ENCODE data around the gene LDB3. TPM values are rescaled to one million over a fixed set of nuclear protein-coding genes. Genes with fewer than 3 reads are reported as not detected.

LDB3 gene
- total RNA-seq, 2 donors from 2014 or later, result 0.66 to 0.78 TPM

GRCh38 chr10:86661161-86662025 is 6.9 kb upstream of the LDB3 start:
- H3K27me3 ChIP-seq, result no peaks in the 10 kb centered on the region
- ATAC-seq (peak; percentile 53), DNase-seq (peak; percentile 32 to 79 (median 58))
- intact Hi-C loops (cut with DNase I), result no loop called here
- no peak for TF ChIP-seq POLR2A (IDR thresholded peaks at IDR 0.05)
- no peak for TF ChIP-seq CTCF (IDR thresholded peaks at IDR 0.05)
- H3K36me3 ChIP-seq (replicated peaks in 1 of 2; ENCODE audit: insufficient read depth in 1 of 2, low read depth in 2 of 2), result no peaks in the 10 kb centered on the region
- 69 to 82% methylated on average over 10 to 16 of the region's 17 CpGs for WGBS, 2 donors
- peaks cover 6% of the 10 kb centered on the region for H3K4me1 ChIP-seq
- H3K27ac ChIP-seq, result no peak overlapping the region
- H3K9me3 ChIP-seq, result no peaks in the 10 kb centered on the region
- no peak overlapping the region for H3K4me3 ChIP-seq

- intact Hi-C loops (cut with DNase I), result no loop called here
- H3K4me1 ChIP-seq, result peaks cover 9% of the 10 kb centered on the region
- DNase-seq (no peak), ATAC-seq (no peak)
- 93% methylated on average over 12 to 19 of the region's 19 CpGs for WGBS, 2 donors
- no peak for TF ChIP-seq POLR2A (IDR thresholded peaks at IDR 0.05)
- no peak for TF ChIP-seq CTCF (IDR thresholded peaks at IDR 0.05)
- no peaks in the 10 kb centered on the region for H3K27me3 ChIP-seq
- no peak overlapping the region for H3K4me3 ChIP-seq
- H3K9me3 ChIP-seq, result no peaks in the 10 kb centered on the region
- H3K27ac ChIP-seq, result no peak overlapping the region
- no peaks in the 10 kb centered on the region for H3K36me3 ChIP-seq (replicated peaks in 1 of 2; ENCODE audit: insufficient read depth in 1 of 2, low read depth in 2 of 2)
Observed at GRCh38 chr10:86662186-86663045, 5.9 kb upstream of the LDB3 start.

GRCh38 chr10:86663046-86663345 is 5.3 kb upstream of the LDB3 start:
- no peaks in the 10 kb centered on the region for H3K9me3 ChIP-seq
- peaks cover 14% of the 10 kb centered on the region for H3K4me1 ChIP-seq
- intact Hi-C loops (cut with DNase I), result no loop called here
- no peak overlapping the region for H3K27ac ChIP-seq
- no peak for TF ChIP-seq POLR2A (IDR thresholded peaks at IDR 0.05)
- TF ChIP-seq CTCF (IDR thresholded peaks at IDR 0.05), result no peak
- WGBS, 2 donors, result 92 to 98% methylated on average over 5 to 8 of the region's 8 CpGs
- H3K36me3 ChIP-seq (replicated peaks in 1 of 2; ENCODE audit: insufficient read depth in 1 of 2, low read depth in 2 of 2), result no peaks in the 10 kb centered on the region
- no peaks in the 10 kb centered on the region for H3K27me3 ChIP-seq
- DNase-seq (no peak), ATAC-seq (no peak)
- no peak overlapping the region for H3K4me3 ChIP-seq

- intact Hi-C loops (cut with DNase I), result no loop called here
- 86 to 88% methylated on average over 8 of the region's 10 CpGs for WGBS, 2 donors
- Histone ChIP-seq H3K9me3 (no peaks in the 10 kb centered on the region), H3K36me3 (replicated peaks in 1 of 2; ENCODE audit: insufficient read depth in 1 of 2, low read depth in 2 of 2) (no peaks in the 10 kb centered on the region), H3K4me1 (peaks cover 18% of the 10 kb centered on the region), H3K27ac (no peak overlapping the region), H3K27me3 (no peaks in the 10 kb centered on the region), H3K4me3 (no peak overlapping the region)
- no peak for ATAC-seq
- no peak for TF ChIP-seq POLR2A (IDR thresholded peaks at IDR 0.05)
- TF ChIP-seq CTCF (IDR thresholded peaks at IDR 0.05), result no peak
- DNase-seq, result no peak
Observed at GRCh38 chr10:86663576-86664339, 4.6 kb upstream of the LDB3 start.
